Measurements from ENCODE around the gene CCL24. TPM values are rescaled to one million over a fixed set of nuclear protein-coding genes. Genes with fewer than 3 reads are reported as not detected.

Gene CCL24
- total RNA-seq, 1 experiment from 2014 or later = not detected

DNA sequence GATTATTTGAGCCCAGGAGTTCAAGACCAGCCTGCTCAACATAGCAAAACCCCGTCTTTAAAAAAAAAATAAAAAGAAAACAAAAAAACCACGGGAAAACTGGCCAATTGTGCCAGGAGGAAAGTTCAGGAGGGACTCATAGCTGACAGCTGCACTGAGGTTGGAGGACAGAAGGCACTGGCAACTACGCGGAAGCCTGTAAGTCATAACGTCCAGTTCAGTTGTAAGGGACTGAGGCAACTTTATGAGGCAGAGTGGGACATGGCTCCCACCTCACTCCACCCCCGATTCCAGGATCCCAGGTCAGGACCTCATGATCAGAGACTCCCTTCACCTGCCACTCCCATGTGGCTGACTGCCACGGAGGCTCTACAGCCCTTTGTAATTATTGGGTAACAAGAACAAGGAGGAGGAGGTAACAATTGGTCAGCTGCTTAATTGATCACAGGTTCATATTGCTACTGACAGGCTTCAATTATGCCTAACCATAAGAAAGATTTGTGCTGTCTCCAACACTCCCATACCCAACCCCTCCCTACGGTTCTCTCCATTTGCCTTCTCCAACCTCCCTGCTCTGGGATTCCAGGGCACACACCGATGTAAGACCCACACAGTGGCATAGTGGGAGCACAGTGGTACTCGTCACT is 1.9 kb upstream of the CCL24 start:
- Histone ChIP-seq H3K36me3 (ENCODE audit: insufficient read depth, low read length) (no peaks in the 10 kb centered on the region), H3K4me2 (ENCODE audit: low read depth, low read length, poor library complexity, severe bottlenecking) (no peak overlapping the region), H3K9me3 (ENCODE audit: low read length) (no peaks in the 10 kb centered on the region), H3K79me2 (ENCODE audit: low read length) (no peaks in the 10 kb centered on the region), H3K9ac (ENCODE audit: low read length) (no peak overlapping the region), H3K4me1 (ENCODE audit: low read length) (no peaks in the 10 kb centered on the region), H3K4me3 (ENCODE audit: low read length) (no peak overlapping the region), H4K20me1 (ENCODE audit: insufficient read depth, low read depth, low read length) (no peaks in the 10 kb centered on the region), H3K9me2 (replicated peaks; ENCODE audit: insufficient read depth, low read length) (no peaks in the 10 kb centered on the region), H2AFZ (ENCODE audit: low read length) (no peak overlapping the region), H3K27me3 (ENCODE audit: low read length) (no peaks in the 10 kb centered on the region), H3K27ac (ENCODE audit: low read length) (no peak overlapping the region)
- DNase-seq = no peak

DNA sequence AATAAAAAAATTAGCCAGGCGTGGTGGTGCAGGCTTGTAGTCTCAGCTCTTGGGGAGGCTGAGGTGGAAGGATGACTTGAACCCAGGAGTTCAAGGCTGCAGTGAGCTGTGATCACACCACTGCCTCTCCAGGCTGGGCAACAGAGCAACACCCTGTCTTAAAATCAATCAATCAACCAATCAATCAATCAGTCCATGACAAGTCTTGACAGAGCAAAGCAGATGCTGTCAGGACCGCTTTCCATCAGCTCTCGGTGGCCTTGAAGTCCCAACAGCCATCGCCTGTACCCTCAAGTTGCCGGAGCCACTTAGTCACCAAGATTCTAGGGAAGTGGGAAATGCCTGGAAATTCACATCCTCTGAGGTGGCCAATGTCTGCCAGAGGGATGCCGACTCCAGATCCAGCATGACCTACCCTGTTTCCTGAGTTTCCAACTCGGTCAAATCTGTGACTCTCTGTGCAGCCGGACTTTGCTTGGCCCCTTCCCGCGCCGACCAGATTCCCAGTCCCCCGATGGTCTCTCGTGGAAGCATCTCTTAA is 871 bp upstream of the CCL24 start:
- Histone ChIP-seq H3K4me1 (ENCODE audit: low read length) (no peaks in the 10 kb centered on the region), H3K27ac (ENCODE audit: low read length) (no peak overlapping the region), H2AFZ (ENCODE audit: low read length) (no peak overlapping the region), H3K4me2 (ENCODE audit: low read depth, low read length, poor library complexity, severe bottlenecking) (no peak overlapping the region), H3K27me3 (ENCODE audit: low read length) (no peaks in the 10 kb centered on the region), H3K9me3 (ENCODE audit: low read length) (no peaks in the 10 kb centered on the region), H3K4me3 (ENCODE audit: low read length) (no peak overlapping the region), H3K9me2 (replicated peaks; ENCODE audit: insufficient read depth, low read length) (no peaks in the 10 kb centered on the region), H3K9ac (ENCODE audit: low read length) (no peak overlapping the region), H3K79me2 (ENCODE audit: low read length) (no peaks in the 10 kb centered on the region), H4K20me1 (ENCODE audit: insufficient read depth, low read depth, low read length) (no peaks in the 10 kb centered on the region), H3K36me3 (ENCODE audit: insufficient read depth, low read length) (no peaks in the 10 kb centered on the region)
- DNase-seq = no peak

DNA sequence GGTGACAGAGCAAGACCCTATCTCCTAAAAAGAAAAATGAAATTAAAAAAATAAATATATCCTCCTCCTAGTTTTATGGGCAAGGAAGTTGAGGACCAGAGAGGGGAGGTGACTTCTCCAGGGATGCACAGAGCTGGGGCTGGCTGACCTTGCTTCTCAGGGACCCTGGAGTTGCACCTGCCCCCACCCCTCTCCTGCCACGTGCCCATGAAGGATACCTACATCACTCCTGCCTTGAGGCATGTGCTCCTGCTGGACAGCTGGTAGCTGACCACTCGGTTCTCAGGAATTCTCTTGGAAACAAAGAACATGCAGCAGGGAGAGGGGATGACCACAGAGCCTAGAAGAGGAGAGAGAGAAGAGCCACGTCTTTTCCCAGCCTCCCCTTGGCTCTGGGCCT is 522 bp downstream of the CCL24 start:
- Histone ChIP-seq H3K4me3 (ENCODE audit: low read length) (no peak overlapping the region), H3K79me2 (ENCODE audit: low read length) (no peaks in the 10 kb centered on the region), H3K9me3 (ENCODE audit: low read length) (no peaks in the 10 kb centered on the region), H3K9me2 (replicated peaks; ENCODE audit: insufficient read depth, low read length) (no peaks in the 10 kb centered on the region), H4K20me1 (ENCODE audit: insufficient read depth, low read depth, low read length) (no peaks in the 10 kb centered on the region), H2AFZ (ENCODE audit: low read length) (no peak overlapping the region), H3K4me2 (ENCODE audit: low read depth, low read length, poor library complexity, severe bottlenecking) (no peak overlapping the region), H3K27me3 (ENCODE audit: low read length) (no peaks in the 10 kb centered on the region), H3K4me1 (ENCODE audit: low read length) (no peaks in the 10 kb centered on the region), H3K36me3 (ENCODE audit: insufficient read depth, low read length) (no peaks in the 10 kb centered on the region), H3K27ac (ENCODE audit: low read length) (no peak overlapping the region), H3K9ac (ENCODE audit: low read length) (no peak overlapping the region)
- no peak for DNase-seq

GRCh38 chr7:75811894-75812678 is 1.5 kb downstream of the CCL24 start:
- no peaks in the 10 kb centered on the region for H3K9me2 ChIP-seq (replicated peaks; ENCODE audit: insufficient read depth, low read length)
- no peak overlapping the region for H2AFZ ChIP-seq (ENCODE audit: low read length)
- no peaks in the 10 kb centered on the region for H3K27me3 ChIP-seq (ENCODE audit: low read length)
- no peak overlapping the region for H3K27ac ChIP-seq (ENCODE audit: low read length)
- H3K9ac ChIP-seq (ENCODE audit: low read length) = no peak overlapping the region
- H3K9me3 ChIP-seq (ENCODE audit: low read length) = peaks cover under 1% of the 10 kb centered on the region; the same call in 1 of the 2 replicates
- H3K36me3 ChIP-seq (ENCODE audit: insufficient read depth, low read length) = no peaks in the 10 kb centered on the region
- H3K4me3 ChIP-seq (ENCODE audit: low read length) = no peak overlapping the region
- no peaks in the 10 kb centered on the region for H3K4me1 ChIP-seq (ENCODE audit: low read length)
- no peak for DNase-seq
- no peaks in the 10 kb centered on the region for H4K20me1 ChIP-seq (ENCODE audit: insufficient read depth, low read depth, low read length)
- no peaks in the 10 kb centered on the region for H3K79me2 ChIP-seq (ENCODE audit: low read length)
- no peak overlapping the region for H3K4me2 ChIP-seq (ENCODE audit: low read depth, low read length, poor library complexity, severe bottlenecking)

DNA sequence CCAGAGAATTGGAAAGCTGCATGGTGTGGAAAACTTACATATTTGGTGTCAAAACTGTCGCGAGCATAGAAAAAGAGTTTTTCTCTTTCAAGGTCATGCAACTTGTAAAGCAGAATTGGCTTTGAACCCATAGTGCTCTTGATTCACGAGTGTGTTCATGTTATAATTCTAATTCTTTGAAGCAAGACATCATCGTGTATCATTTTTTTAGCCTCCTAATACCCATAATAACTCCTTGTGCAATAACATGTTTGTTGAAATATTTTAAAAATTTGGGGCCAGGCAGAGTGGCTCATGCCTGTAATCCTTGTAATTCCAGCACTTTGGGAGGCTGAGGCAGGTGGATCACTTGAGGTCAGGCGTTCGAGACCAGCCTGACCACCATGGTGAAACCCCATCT is 4.2 kb downstream of the CCL24 start:
- no peaks in the 10 kb centered on the region for H3K36me3 ChIP-seq (ENCODE audit: insufficient read depth, low read length)
- DNase-seq = no peak
- no peak overlapping the region for H3K27ac ChIP-seq (ENCODE audit: low read length)
- no peaks in the 10 kb centered on the region for H3K9me2 ChIP-seq (replicated peaks; ENCODE audit: insufficient read depth, low read length)
- H3K4me3 ChIP-seq (ENCODE audit: low read length) = no peak overlapping the region
- H3K79me2 ChIP-seq (ENCODE audit: low read length) = no peaks in the 10 kb centered on the region
- no peaks in the 10 kb centered on the region for H3K4me1 ChIP-seq (ENCODE audit: low read length)
- peaks cover 8% of the 10 kb centered on the region for H3K9me3 ChIP-seq (ENCODE audit: low read length)
- H3K4me2 ChIP-seq (ENCODE audit: low read depth, low read length, poor library complexity, severe bottlenecking) = no peak overlapping the region
- no peak overlapping the region for H3K9ac ChIP-seq (ENCODE audit: low read length)
- no peaks in the 10 kb centered on the region for H3K27me3 ChIP-seq (ENCODE audit: low read length)
- H4K20me1 ChIP-seq (ENCODE audit: insufficient read depth, low read depth, low read length) = no peaks in the 10 kb centered on the region
- no peak overlapping the region for H2AFZ ChIP-seq (ENCODE audit: low read length)

GRCh38 chr7:75808106-75808505 is 5.5 kb downstream of the CCL24 start:
- H3K79me2 ChIP-seq (ENCODE audit: low read length) = no peaks in the 10 kb centered on the region
- H3K9me3 ChIP-seq (ENCODE audit: low read length) = peaks cover 8% of the 10 kb centered on the region
- no peak overlapping the region for H3K9ac ChIP-seq (ENCODE audit: low read length)
- no peaks in the 10 kb centered on the region for H3K36me3 ChIP-seq (ENCODE audit: insufficient read depth, low read length)
- H3K4me2 ChIP-seq (ENCODE audit: low read depth, low read length, poor library complexity, severe bottlenecking) = no peak overlapping the region
- no peak overlapping the region for H3K27ac ChIP-seq (ENCODE audit: low read length)
- no peak for DNase-seq
- no peaks in the 10 kb centered on the region for H3K9me2 ChIP-seq (replicated peaks; ENCODE audit: insufficient read depth, low read length)
- no peak overlapping the region for H2AFZ ChIP-seq (ENCODE audit: low read length)
- no peaks in the 10 kb centered on the region for H3K27me3 ChIP-seq (ENCODE audit: low read length)
- no peaks in the 10 kb centered on the region for H3K4me1 ChIP-seq (ENCODE audit: low read length)
- H4K20me1 ChIP-seq (ENCODE audit: insufficient read depth, low read depth, low read length) = no peaks in the 10 kb centered on the region
- H3K4me3 ChIP-seq (ENCODE audit: low read length) = no peak overlapping the region

- no peaks in the 10 kb centered on the region for H3K36me3 ChIP-seq (ENCODE audit: insufficient read depth, low read length)
These were observed 6.2 kb downstream of the CCL24 start for GRCh38 chr7:75807452-75807851.

DNA sequence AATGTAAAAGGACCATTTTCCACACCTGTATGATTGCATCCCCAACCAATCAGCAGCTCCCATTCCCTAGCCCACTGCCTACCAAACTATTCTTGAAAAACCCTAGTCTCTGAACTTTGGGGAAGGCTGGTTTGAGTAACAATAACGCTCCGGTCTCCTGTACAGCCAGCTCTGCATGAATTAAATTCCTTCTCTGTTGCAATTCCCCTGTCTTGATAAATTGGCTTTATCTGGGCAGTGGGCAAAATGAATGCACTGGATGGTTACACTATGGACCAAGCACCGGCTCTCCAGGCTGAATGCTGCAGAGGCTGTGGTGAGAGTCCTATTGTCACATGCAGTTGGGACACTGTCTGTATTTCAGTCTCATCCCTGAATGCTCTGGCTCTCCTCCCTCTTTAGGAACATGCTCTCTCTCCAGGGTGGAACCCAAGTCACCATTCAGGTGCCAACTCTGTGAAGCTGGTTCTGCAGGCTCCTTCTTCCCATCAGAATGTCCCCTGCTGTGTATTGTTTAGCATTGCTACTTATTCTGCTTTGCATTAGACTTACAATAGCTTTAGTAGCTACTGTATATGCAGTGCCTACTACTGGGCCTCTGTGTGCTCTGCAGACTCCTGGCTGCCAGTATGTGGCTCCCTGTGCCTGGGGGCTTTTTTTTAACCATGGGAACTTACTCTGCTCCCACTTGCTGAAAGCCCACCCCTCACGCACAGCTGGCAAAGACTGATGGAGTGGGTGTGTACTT is 6.9 kb downstream of the CCL24 start:
- H3K9me3 ChIP-seq (ENCODE audit: low read length) = peaks cover 8% of the 10 kb centered on the region
- H3K79me2 ChIP-seq (ENCODE audit: low read length) = no peaks in the 10 kb centered on the region
- no peaks in the 10 kb centered on the region for H4K20me1 ChIP-seq (ENCODE audit: insufficient read depth, low read depth, low read length)
- no peak overlapping the region for H3K9ac ChIP-seq (ENCODE audit: low read length)
- no peaks in the 10 kb centered on the region for H3K27me3 ChIP-seq (ENCODE audit: low read length)
- H3K27ac ChIP-seq (ENCODE audit: low read length) = no peak overlapping the region
- H3K36me3 ChIP-seq (ENCODE audit: insufficient read depth, low read length) = no peaks in the 10 kb centered on the region
- H3K4me2 ChIP-seq (ENCODE audit: low read depth, low read length, poor library complexity, severe bottlenecking) = no peak overlapping the region
- no peak overlapping the region for H3K4me3 ChIP-seq (ENCODE audit: low read length)
- H2AFZ ChIP-seq (ENCODE audit: low read length) = no peak overlapping the region
- DNase-seq = no peak
- no peaks in the 10 kb centered on the region for H3K9me2 ChIP-seq (replicated peaks; ENCODE audit: insufficient read depth, low read length)
- no peaks in the 10 kb centered on the region for H3K4me1 ChIP-seq (ENCODE audit: low read length)

More at GRCh38 chr7:75807452-75807851, 6.2 kb downstream of the CCL24 start:
- Histone ChIP-seq H3K4me2 (ENCODE audit: low read depth, low read length, poor library complexity, severe bottlenecking) (no peak overlapping the region), H3K9ac (ENCODE audit: low read length) (no peak overlapping the region), H3K9me3 (ENCODE audit: low read length) (peaks cover 8% of the 10 kb centered on the region), H3K9me2 (replicated peaks; ENCODE audit: insufficient read depth, low read length) (no peaks in the 10 kb centered on the region), H2AFZ (ENCODE audit: low read length) (no peak overlapping the region), H3K27me3 (ENCODE audit: low read length) (no peaks in the 10 kb centered on the region), H3K27ac (ENCODE audit: low read length) (no peak overlapping the region), H3K4me3 (ENCODE audit: low read length) (no peak overlapping the region), H4K20me1 (ENCODE audit: insufficient read depth, low read depth, low read length) (no peaks in the 10 kb centered on the region), H3K4me1 (ENCODE audit: low read length) (no peaks in the 10 kb centered on the region), H3K79me2 (ENCODE audit: low read length) (no peaks in the 10 kb centered on the region)
- DNase-seq = no peak
